Fibroblast of skin of right biceps (primary cell): ENCODE results near the gene STUB1.
A peak's percentile ranks its signal among the peaks of the same experiment; 100 is the strongest.

ENCODE experiments used
- DNase-seq: peaks from one replicate; pipeline ENCODE4 v3.0.0-alpha.2; 2013

Gene STUB1

DNA sequence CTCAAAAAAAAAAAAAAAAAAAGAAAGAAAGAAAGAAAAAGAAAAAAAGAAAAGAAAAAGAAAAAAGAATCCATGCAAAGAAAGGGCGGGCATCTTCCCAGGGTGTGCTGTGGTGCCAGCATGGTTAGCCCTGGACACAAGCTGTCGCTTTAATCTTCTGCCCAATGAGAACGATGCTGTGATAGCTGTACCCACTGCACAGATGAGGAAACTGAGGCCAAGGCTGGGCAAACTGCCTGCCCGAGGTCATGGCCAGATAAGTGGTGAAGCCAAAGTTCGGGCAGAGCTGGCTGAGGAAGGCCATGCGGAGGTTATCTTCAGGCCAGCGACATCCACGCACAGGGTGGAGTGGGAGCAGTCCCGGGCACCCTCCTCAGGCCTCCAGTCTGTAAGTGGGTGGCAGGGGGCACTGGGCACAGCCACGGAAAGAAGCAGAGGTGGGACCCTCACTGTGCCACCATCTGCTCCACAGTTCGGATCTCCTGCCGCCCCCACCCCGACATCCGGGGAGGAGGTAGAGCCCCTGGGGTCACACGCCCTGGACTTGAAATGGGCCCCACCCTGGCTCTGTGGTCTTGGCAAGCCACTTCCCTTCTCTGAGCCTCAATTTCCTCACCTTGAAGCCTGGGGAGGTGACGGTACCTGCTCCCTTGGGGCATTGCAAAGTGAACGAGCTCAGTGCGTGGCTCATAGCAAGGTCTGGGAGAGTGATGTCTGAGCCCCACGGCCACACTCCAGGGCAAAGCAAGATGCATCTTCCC is 18.9 kb downstream of the STUB1 start:
- no peak for DNase-seq

DNA sequence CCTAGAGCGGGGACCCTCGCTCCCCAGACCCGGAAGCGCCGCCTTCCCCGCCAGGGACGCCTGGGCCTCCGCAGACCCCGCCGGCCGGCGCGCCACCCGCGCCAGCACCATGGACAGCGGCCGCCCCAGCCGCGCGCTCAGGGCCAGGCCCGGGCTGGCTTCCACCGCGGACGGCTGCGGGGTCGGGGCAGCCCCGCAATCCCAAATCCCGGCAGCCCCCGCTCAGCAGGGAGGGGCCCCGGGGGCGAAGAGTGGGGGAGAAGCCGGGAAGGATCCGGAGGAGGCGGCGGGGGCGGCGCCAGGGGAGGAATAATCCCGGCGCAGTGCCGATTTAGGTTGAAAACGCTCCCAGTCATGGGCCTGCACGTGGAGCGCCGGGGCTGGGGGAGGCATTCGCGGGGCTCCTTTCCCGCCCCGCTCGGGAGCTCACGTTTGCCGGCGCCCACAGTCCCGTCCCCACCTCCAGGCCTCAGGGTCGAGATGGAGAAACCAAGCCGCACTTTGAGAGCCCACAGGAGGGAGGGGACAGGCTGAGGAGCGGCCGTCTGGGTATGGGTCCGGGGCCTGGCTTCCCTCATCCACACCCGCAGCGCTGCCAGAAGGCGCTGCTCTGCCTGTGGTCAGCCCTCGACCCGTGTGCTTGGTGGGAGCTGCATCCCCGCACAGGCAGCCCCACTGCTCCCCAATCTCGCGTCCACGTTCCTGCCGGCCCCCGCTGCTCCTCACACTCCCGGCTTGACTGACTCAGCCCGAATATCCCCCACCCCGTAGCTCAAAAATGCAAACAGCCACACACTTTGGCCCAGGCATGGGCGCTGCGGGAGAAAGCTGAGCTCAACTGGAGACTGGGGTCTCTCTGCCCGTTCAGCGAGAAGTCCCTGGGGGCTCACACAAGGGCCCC is 20.7 kb downstream of the STUB1 start:
- DNase-seq, result no peak

DNA sequence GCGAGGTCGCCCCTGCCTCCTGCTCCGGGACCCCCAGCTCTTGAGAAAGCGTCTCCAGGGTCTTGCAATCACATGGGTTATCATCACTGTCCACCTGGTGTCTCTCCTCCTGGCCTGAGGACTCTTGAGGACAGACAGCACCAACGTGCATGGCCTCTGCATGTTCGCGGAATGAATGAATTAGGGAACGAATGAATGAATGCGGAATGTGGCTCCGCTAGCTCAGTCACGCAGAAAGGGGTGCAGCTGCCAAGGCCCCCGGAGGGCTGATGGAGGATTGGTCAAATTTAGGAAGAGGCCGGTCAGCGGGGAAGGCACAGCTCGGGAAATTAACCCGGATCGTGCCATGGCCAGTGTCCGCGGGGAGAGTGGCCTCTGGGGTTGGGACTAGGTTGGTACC is 22.1 kb downstream of the STUB1 start:
- DNase-seq, result no peak

DNA sequence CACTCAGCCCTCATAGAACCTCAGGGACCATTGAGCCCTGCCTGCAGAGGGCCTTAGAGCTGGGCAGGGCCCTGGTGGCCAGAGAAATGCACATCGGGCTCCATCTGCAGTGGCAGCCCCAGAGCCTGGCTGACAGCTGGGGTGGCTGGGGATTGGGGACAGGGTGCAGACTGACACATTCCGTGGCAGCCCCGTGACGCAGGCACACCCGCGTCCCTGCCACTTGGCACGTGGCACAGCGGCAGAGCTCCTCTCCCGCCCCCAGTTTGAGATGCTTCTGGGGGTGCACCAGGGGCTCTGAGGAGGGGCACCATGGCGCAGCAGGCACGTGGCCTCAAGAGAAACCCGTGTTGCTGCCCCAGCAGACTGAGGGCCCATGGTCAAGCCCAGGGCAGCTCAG is 23.2 kb downstream of the STUB1 start:
- no peak for DNase-seq

DNA sequence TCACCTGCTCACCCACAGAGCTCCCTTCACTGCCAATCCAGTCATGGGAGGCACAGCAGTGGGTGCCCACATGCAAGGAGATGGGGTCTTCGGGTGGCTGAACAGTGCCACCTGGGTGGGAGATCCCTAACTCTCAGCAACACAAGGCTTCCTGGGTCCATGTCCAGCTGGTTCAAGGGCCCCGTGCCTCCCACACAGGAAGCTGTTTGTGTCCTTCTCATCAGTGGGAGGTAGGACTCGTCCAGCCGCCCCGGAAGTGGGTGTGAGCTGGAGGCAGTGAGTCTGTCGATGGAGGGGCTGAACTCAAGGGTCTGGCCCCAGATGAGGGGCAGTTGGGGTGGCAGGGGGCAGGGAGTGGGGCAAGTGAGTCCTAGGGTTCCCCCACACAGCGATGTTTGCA is 23.8 kb downstream of the STUB1 start:
- DNase-seq, result no peak

DNA sequence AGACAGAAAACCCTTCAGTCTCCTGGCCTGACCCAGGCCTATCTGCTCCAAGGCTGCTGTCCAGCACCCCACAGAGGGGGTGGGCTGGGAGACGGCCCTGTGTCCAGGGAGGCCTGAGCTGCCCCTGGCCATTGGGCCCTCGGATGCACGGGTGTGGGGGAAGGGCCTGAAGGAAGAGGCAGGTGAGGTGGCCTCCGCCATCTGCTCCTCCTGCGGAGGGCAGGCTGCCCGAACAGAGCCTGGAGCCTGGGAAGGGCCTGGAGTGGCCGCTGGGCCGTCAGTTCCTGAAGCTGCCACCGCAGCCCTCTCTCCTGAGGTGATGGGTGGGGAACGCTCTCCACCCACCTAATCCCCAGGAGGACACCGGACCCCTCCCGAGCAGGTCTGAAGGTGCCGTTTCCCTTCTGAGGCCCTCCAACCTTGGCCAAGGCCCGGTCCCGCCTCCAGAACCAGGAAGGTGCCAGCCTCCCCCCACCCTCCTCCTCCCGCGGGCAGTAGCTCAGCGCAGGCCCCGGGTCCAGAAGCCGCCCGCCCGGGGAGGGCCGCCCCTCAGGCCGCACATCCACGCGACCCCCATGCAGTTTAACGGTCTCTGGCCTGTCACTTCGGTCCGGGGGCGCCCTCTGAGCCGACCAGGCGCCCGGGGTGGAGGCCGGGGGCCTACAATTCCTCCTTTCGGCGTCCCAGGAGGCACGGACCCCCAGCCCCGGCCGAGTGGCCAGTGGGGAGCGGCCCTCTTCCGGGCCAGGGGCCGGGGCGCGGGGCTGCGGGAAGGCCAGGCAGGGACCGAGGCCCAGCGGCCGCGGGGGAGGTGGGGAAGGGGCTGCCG is 24.6 kb downstream of the STUB1 start:
- no peak for DNase-seq

DNA sequence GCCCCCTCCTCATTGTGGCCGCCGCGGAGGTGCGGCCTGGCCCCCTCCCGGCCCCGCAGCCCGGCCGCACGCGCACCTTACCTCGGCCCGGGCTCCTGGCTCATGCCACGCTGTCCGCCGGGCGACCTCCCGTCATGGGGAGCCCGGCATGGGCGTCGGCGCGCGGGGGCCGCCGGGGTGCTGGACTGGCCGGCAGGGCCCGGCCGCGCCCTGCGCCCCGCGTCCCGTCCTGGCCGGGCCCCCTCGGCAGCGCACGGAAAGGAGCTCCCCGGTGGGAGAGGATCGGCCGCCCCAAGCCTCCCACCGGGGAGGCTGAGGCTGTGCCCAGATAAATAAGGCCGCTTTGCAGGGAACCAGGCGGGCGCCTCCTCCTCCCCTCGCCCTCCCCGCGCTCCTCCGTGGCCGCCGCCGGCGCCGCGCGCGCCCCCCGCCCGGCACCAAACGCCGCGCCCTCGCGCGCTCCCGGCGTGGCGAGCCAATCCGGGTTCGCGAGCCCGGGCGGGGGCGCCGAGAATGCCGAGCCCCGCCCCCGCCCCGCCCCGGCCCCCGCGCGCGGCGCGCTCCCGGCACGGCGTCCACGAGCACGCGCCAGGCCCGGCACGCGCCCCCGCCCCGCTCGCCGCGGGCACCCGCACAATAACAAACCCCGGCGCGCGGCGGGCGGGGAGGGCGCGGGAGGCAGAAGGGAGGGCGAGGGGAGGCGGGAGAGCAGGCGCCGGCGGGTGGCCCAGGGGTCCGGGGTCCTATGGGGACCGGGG is 25.4 kb downstream of the STUB1 start, which contains the start of gene FBXL16:
Gene FBXL16 (minus strand): TSS at position 371 of the 758 bp plus-strand sequence. CDS start 8,396 bp downstream, outside the sequence.
- no peak for DNase-seq

DNA sequence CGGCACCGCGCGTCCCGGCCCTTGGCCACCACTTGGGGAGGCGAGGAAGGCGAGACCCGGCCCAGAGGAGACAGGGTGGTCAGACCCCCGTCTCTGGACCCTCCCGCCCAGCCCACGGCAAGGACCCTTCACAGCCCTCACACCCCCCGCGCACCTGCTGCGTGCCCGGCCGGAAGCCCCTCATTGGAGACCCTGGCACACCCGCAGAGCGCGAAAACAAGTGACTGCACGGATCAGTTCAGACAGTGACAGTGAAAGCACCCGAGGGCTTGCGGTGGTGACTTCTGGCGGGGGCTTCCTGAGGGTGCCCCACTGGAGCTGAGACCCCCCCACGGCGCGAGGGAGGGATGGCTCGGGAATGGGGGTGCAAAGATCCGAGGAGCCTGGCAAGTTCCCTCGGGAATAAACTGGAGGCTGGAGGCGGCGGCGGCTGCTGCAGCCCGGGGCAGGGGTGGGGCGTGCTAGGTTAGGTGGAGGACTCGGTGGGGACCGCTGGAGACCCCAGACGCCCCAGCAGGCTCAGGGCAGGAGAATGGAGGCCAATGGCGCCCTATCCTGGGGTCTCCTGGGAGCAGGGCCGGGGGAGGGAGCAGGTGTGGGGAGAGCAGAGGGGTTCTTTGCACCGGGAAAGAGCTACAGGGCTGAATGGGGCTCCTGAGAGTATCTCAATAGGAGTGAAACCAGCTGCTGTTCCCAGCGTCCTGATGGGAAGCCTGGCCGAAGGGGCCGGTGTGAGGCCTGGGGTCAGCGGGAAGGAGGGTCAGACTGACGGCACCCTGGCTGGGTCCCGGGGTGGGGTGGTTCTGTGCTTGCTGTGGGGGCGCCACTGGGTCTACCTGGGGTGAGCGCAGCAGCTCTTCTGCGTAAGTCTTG is 26.2 kb downstream of the STUB1 start:
- DNase-seq, result no peak

DNA sequence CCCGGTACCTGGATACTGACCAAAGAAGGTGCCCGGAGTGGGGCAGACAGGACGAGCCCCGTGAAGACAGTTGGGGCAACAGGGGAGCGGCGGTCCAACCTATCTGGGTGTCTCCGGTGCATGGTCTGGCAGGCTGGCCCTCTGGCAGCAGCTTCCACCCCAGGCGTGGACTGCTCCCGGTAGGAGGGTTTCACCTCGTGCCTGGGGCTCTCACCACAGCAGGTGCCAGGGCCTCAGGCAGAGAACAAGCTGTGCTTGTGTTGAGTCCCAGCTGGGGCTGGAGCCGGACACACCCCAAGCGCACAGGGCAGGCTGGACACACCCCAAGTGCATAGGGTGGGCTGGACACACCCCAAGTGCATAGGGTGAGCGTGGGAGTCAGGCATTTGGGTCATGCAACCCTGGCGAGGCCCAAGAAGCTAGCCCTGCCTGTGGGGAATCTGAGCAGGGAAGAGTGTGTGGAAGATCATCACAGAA is 26.9 kb downstream of the STUB1 start:
- no peak for DNase-seq

DNA sequence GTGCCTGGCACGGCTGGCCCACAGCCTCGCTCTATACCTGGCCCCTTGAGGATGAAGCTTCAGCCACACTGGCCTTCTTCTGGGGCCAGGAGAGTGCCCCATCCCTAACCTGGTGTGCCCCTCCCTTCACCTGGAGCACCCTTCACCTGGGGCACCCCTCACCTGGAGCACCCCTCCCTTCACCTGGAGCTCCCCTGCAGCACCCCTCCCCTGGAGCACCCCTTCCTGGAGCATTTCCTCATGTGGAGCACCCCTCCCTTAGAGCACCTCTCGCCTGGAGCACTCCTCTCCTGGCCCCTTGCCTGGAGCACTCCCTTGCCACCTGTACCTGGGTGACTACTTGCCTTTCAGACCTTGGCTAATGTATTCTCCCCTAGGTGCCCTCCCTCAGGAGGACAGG is 27.8 kb downstream of the STUB1 start:
- DNase-seq, result no peak

DNA sequence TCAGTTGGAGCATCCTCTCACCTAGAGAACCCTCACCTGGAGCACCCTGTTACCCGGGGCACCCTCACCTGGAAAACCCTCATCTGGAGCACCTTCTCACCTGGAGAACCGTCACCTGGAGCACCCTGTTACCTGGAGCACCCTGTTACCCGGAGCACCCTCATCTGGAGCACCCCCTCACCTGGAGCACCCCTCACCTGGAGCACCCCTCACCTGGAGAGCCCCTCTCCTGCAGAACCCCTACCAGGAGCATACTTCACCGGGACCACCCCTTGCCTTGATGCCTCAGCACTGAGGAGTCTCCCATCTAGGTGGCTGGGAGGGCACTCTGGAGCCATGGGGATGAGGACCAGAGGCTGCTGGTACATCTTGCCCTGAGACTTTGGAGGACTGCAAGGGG is 28.7 kb downstream of the STUB1 start:
- no peak for DNase-seq

DNA sequence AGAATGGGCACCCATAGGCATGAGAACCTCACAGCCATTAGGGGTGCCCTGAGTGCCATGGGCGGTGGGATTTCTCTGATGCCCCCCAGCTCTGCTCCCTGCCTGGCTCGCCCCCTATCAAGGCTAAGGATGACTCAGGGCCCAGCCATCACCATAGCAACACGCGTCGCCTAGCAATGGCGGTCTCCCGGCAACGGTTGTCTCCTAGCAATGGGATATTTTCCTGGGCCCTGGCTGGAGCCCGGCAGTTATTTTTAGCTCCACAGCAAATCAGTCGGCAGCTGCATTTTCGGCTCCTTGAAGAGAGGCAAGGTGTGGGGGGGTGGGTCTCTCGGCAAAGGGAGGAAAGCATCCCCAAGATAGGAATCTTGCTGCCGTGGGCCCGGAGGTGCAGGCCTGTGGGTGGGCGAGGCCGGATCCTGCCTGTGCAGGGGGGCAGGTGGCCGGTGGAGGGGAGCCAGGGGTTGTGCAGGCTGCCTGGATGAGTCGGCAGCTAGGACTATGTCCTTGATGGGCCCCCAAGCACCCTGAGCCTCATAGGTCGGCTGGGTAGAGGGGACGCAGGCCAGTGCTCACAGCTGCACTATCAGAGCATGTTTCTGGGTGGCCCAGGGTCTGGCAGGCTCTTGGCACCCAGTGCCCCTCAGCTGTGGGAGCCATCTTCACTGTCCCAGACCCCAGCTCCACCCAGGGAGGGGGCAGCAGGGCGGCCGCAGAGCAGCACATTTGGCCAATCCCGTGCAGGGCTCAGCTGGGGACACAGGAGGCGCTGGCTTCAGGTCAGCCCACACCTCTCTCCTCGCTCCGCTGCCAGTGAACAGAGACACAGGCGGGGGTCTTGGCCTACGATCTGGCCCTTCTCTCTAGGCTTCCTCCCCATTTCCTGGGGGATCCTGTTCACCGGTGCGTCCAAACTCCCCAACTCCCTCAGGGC is 29.6 kb downstream of the STUB1 start:
- peak; percentile 84 for DNase-seq

DNA sequence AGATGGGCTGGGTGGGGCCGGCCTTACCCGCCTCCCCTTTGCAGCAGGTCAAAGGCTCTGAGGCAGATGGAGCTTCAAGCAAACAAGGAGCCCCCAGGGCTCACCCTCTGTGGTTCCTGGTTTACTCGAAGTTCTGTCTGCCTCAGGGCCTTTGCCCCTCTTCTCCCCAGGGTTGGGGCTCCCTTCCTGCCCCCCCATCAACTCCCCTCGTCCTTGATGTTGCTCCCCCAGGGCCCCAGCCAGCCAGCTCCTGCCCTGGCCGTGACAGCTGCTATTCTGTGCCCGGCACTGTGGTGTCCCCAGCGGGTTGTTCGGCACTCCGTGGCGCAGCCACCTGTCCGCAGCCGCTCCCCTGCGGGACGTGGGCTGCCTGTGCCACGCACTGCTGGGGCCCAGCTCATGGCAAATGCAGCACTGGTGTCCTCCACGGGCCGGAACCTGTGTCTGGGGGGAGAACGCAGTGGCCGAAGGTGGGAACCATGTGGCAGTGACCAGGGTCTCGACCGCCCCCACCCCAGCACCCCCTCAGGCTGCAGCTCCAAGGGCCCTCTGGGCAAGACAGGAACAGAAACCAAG is 30.4 kb downstream of the STUB1 start:
- DNase-seq, result no peak

DNA sequence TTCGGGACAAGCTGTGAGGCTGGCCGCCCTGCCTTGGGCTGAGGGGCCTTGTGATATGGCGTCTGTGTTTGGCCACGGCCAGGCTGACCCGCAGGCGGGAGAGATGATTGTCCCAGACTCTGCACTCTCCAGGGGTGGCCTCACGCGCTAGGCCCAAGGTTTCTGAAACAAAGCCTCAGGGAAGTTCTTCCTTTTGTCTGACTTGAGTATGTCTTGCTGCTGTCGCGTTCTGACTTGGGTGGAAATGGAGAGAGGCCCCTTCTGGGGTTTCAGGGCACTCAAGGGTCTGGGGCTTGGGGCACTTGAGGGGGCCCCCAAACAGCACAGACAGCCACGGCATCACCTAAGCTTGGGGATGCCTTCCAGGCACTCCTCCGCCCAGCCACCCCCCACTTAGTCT is 30.9 kb downstream of the STUB1 start:
- DNase-seq, result no peak

DNA sequence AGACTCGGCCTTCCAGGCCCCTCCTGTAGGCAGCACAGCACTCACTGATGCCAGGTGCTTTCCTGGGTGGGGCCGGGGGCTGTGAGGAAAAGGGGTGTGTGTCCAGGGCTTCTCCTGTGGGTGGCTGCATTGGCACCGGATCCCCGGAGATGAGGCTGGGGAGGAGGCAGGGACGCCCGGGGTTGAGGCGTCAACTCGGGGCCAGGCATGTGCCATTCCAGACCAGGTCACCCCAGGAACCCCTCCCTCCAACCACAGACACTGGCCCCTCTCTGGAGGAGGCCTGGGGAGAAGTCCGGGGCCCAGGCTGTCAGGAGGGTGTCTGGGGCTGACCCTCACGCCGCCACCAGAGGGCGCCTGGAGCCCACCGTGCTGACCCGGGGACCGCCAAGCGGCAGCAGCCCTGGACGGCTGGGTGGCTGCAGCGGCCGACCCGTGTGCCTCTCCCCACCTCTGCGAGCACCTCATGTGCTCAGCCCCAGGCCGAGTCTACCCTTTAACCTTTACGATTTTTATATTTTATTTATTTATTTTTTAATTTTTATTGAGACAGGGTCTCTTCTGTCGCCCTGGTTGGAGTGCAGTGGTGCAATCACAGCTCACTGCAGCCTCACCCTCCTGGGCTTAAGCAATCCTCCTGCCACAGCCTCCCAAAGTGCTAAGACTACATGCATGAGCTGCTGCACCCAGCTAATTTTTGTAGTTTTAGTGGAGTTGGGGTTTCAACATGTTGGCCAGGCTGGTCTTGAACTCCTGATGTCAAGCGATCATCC is 31.5 kb downstream of the STUB1 start:
- DNase-seq, result peak; percentile 58

DNA sequence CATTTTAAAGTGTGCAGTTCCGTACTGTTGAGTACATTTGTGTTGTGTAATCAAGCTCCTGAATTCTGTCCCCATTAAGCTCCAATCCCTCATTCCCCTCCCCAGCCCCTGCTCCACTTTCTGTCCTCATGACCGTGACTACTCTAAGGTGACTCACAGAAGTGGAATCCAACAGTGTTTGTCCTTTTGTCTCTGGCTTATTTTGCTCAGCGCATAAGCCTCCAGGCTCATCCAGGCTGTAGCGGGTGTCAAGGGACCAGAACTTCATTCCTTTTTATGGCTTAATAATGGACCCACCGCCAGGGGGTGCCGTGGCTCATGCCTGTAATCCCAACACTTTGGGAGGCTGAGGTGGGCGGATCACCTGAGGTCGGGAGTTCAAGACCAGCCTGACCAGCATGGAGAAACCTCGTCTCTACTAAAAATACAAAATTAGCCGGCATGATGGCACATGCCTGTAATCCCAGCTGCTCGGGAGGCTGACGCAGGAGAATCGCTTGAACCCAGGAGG is 32.6 kb downstream of the STUB1 start:
- DNase-seq, result peak; percentile 96

DNA sequence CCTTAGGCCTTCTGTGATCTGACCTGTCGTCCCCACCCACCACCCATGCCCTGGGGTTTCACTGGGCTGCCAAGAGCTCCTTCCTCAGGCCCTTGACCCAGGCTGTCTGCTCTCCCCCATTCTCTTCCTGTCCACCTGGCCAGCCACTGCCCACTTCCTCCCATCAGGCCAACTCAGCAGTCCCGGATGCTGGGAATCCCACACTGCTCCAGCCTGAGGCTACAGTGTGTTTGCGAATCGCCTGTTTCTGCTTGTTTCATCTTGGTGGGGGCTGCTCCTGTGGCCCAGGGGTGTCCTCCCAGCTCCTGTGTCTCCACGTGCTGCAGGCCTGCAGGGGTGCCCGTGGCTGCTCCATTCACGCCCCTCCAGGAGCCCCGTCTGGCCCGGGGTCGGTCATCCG is 33.9 kb downstream of the STUB1 start:
- DNase-seq, result no peak
